GM21528 (cell line): Measurements from ENCODE around the gene BCR.

ENCODE experiments used
- ATAC-seq: cut with Tn5 transposase; IDR thresholded peaks from one replicate; pipeline ENCODE4 v1.9.1; 2021; ENCODE audit warnings: mild to moderate bottlenecking, moderate library complexity; ENCODE audit not compliant: unreplicated experiment, low FRiP score

The BCR gene

DNA sequence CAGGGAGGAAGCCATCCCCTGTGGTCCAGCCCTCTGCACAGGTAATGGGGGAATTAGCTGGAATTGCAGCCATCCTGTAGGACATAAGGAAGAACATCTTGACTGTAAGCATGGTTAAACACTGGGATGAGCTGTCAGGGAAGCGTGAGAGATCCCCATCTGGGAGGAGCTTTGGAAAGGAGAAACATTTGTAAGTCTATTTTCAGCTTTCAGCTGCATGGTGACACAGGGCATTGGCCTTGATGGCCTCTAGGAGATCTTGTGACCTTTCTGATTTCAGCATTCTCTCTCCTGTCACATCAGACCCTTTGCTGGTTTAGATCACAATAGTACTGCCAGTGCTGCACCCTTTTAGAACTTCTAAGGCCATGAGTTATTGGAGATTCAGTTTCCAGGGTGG is 47.1 kb downstream of the BCR start:
- ATAC-seq: no peak

DNA sequence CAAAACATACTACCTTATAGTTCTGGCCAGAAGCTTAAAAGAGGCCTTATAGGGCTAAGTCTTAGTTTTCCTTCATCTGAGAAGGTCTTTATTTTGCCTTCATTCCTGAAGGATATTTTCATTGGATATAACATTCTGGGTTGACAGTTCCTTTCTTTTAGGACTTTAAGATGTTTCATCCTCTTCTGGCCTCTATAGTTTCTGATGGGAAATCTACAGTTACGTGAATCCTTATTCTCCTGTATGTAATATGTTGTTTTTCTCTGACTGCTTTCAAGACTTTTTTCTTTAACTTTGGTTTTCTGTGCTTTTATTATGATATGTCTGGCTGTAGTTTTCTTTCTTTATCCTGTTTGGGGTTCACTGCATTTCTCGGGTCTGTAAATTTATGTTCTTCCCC is 48.2 kb downstream of the BCR start:
- ATAC-seq: no peak

DNA sequence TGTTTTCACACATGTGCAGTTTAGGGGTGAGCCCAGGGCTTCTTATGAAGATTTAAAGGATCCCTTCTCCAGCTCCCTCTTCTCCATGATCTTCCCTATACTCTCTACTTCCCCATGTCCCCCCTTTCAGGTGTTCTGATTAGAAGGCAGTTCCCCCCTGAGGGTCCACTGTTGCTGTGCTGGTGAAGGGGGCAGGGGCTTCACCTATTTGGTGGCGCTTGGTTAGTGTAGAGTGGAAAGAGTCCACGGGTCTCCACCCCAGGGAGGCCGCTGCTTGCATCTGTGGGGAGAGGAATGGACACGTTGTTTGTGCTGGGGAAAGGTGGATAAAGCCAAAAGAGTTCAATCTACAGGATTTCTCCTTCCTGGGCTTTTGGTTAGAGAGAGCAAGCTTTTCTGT is 49.3 kb downstream of the BCR start:
- no peak for ATAC-seq

DNA sequence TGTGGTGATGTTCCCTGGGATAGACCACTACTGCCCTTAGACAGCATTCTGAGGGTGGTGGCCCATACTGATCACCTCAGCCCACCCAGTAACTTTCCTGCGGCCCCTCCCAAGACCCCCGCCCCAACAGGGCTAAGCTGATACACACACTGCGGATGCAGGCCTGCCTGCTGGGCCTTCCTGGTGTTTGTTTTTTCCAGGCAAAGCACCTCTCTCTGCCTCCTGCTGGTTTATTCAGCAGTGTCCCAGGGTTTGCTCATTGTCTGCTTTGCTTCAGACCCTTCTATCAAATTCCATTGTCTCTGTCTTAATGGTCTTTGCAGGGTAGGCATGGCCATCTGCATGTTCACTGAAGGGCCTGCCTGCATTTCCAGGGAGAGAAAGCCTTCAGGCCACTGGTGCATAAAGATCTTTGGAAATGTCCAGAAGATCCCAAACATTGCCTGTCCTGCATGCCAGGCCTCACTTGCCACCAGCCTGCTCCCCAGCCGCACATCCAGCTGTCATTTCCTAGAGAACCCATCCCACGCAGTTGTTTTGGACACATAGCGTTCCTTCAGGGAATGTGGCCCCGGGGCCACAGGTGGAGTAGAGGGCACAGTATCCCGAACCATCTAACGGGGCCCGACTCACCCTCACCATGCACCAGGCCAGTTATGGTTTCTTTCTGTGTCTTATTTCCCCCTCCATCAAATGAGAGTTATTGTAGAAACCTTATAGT is 50.2 kb downstream of the BCR start:
- no peak for ATAC-seq

- no peak for ATAC-seq
Measured at GRCh38 chr22:23231471-23232093, 51.3 kb downstream of the BCR start.

DNA sequence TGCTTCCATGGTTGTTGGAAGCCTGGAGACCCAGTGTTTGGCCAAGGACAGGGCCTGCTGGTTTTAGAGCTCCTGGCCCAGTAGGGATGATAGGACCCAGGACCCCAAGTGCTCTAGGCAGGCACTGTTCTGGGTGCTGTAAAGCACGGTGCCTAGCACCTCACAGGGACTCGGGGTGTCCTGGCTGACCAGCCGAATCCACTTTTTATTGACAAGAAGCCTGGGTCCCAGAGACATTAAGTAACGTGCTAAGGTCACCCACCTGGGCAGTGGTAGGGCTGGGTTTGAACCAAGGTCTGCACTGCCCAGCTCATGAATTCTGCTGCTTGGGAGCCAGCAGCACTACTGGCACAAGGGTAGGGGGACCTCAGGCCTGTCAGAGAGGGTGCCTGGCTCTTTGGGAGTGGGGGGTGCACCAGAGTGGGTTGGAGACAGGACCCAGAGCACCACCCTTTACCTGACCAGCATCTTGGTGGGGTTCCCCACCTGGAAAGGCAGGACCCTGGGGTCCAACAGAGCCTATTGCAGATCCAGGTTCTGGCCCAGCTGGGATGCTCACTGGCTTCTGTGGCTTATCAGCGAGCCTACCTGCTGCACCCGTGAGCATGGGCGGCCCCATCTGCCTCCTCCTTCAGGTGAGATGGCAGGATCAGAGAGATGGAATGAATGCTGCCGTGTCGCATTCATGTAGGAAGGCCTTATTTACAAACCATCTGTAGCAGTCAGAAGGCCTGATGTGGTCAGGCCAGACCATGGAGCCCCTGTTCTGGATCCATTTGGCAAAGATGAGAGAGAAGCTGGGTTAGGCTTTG is 52.0 kb downstream of the BCR start:
- ATAC-seq: no peak

- no peak for ATAC-seq
Measured at GRCh38 chr22:23233084-23233531, 52.8 kb downstream of the BCR start.

GRCh38 chr22:23233752-23234408 is 53.6 kb downstream of the BCR start:
- no peak for ATAC-seq

DNA sequence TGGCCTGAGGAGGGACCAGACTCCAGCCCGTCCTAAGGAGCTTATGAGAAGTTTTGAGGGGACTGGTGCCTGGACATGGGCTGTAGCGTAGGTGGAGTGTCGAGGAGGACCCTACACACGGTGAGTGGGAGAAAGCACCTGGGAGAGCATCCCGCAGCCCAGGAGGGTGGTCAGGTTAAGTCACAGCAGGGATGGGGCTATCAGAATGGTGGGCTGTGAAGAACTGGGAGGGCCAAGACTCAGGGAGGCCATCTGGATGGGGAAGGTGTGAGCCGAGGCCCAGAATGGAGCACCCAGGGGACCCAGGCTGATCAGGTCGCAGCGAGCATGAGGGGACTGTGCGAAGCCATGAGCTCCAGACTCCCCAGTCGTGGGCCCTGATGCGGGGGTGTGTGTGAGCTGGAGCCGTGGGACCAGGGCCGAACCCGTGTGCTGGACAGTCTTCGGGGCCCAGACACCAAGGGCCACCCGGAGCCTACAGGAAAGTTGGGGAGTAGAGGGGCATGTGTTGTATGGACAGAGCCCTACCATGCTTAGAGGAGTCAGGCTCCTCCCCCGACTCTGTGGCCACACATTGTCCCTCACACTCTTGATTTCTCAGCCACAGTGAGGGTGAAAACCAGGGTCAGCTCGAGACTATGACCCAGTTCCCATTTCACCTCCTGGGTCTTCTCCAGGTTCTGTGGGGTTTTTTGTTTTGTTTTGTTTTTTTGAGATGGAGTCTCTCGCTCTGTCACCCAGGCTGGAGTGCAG is 54.3 kb downstream of the BCR start:
- no peak for ATAC-seq

DNA sequence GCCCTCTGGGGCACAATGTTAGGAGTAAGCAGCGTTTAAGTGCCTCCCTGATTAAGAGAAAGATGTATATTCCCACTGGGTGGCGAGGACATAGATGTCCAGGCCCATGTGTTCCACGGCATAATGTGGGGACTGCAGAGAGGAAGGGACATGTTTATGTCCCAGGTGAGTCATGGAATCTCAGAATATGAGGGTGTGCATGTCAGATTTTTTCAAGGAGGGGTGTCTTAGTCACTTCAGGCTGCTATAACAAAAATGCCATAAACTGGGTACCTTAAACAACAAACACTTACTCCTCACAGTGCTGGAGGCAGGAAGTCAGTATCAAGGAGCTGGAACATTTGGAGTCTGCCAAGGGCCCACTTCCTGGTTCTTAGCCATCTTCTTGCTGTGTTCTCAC is 55.1 kb downstream of the BCR start:
- no peak for ATAC-seq

DNA sequence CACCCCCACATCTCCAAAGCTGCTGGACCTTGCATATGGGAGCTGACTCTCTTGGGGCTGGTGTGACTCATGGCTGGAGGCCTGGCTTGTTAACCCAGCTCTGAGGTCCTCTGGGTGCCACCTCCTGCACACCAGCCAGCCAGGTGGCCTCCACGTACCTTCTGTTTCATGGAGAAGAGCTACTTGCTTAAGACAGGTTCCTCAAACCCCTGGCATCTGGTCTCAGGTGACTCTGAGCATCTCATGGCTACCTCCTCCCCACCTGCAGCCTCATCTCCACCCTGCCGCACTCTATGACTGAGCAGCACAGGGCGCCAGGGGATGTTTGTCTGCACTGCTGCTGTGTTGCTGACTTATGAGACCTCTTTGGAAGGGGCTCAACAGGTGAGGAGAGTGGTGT is 55.7 kb downstream of the BCR start:
- ATAC-seq: no peak

DNA sequence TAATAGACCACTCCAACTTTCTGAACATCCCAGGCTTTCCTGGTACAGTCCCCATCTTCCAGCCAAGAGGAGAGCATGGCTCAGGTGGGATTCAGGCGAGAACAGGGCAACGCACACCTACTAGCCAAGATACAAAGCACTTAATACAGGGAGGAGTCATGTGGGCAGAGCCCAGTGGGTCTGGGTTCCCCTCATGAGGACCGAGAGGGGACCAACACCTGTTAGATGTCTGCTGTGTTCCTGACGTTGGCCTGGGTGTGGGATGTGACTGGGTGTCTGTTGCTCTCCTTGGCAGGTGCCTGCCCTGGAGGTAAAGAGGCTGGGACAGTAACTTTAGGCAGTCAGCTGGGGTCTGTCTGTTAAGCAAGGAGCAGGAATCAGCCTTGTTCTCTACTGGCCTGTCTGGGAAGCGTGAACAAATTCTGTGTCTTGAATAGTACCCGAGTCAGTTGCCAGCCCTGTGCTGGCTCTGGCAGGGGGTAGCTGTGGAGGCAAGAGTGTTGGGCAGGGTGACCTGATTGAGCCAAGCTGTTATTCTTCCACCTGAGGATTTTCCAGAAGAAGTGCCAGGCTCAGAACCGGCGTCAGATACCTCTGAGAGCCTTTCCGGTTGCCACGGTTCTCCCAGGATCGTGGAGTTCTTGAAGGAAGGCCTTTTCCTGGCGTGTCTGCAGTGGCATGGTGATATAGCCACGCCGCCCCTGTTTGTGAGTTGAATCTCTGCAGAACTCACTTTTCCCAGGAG is 56.3 kb downstream of the BCR start:
- ATAC-seq: no peak

GRCh38 chr22:23237201-23237798 is 57.0 kb downstream of the BCR start:
- no peak for ATAC-seq

GRCh38 chr22:23237841-23238240 is 57.5 kb downstream of the BCR start:
- ATAC-seq: no peak

DNA sequence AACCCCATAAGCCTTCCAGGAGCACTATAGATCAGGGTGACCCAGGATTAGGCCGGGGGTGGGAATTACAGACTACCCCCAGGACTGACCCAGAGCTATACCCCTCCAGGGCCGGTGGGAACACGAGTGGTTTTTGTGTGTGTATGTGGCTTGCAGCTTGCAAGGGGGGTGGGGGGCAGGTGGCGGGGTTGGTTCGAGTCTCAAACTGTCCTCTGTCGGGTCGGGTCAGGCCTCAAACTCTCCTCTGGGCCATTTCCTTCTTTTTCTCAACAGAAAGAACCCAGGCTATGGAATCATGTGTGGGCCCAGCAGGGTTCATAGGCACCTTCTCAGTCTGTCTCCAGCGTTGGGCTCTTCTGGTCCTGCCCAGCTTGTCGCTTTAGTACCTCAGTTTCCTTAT is 58.4 kb downstream of the BCR start:
- ATAC-seq: no peak

GRCh38 chr22:23239429-23239828 is 59.1 kb downstream of the BCR start:
- no peak for ATAC-seq

DNA sequence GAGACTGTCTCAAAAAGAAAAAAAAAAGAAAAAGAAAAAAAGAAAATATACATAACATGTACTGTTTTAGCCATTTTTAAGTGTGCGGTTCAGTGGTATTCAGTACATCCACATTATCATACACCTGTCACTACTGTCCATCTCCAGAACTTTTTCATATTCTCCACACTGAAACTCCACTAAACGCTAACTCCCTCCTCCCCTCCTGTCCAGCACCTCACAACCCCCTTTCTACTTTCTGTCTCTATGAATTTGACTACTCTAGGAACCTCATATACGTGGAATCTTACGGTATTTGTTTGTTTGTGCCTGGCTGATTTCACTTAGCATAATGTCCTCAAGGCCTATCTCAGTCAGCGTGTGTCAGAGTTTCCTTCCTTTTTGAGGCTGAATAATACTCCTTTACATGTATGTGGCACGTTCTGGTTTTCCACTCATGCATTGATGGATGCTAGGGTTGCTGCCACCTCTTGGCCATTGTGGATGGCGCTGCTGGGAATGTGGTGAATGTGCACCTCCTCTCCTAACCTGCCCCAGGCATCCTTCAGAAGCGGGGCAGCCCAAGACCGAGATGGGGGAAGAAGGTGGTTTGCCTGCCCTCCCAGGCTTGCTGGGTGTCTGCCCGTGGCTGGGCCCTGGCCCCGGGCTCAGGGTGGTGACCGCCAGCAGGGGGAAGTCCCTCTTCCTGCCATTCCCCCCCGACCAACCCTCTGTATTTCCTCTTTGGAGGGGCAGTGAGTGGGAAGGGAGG is 60.5 kb downstream of the BCR start:
- ATAC-seq: no peak
